ENCODE results near the gene HELZ.

DNA sequence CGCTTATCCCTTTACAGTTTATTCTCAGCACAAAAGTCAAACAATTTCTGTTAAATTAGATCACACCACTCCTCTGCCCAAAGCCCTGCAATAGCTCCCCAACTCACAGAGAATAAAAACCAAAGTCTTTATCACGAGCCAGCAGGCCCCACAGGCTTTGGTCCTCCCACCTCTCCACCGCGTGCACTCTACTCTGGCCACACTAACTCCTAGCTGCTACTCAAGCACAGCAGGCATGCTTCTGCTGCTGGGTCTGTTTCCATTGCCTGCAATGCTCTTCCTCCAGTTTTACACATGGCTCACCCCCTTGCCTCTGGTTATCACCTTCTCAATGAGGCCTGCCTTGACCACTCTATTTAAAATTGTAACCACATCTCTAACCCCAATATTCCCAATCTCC lies 27.6 kb downstream of the HELZ start:
- no peak for TF ChIP-seq EZH2phosphoT487 (IDR thresholded peaks at IDR 0.05; ENCODE audit: insufficient read depth, low read depth)
- no peak for TF ChIP-seq EZH2 (IDR thresholded peaks at IDR 0.05; ENCODE audit: insufficient read depth, poor library complexity, severe bottlenecking)
